Endothelial cell of umbilical vein (primary cell): ENCODE measurements around the gene CLCN2. TPM values are rescaled to one million over a fixed set of nuclear protein-coding genes. Genes with fewer than 3 reads are reported as not detected.

Experiments used
- BruUV-seq: library from RNA; stranded (reverse); fragments of 400-500 nt; replicated peaks from 2 replicates; lab custom pipeline; 2021; lab: Mats Ljungman, UMichigan
- CTCF ChIA-PET: fragments of 300-600, 350-600 bp; sonication (Branson Sonifier 250); formaldehyde crosslinking; loops from one replicate; lab custom pipeline; 2021; ENCODE audit warnings: antibody characterized with exemption, inconsistent platforms; lab: Charles Lee
- POLR2A ChIA-PET: fragments of 300-600, 350-600 bp; sonication (Branson Sonifier 250); formaldehyde crosslinking; loops from one replicate; lab custom pipeline; 2021; ENCODE audit warnings: antibody characterized with exemption, inconsistent platforms; lab: Charles Lee
- DNase-seq: peaks from one replicate; pipeline ENCODE4 v3.0.0-alpha.2; 2011; ENCODE audit warnings: low read depth, low spot score
- FAIRE-seq: peaks from 2 replicates; lab custom pipeline; 2011; peaks lifted over from hg19 to GRCh38; lab: Jason Lieb, UNC
- H2AFZ ChIP-seq: 2 replicates; pipeline ENCODE4 v1.6.0; 2012; ENCODE audit warnings: low read depth, low read length, control low read depth, inconsistent platforms
- H3K27ac ChIP-seq: 2 replicates; pipeline ENCODE4 v1.5.1; 2011; ENCODE audit warnings: low read depth, mild to moderate bottlenecking, control low read depth, low read length, moderate library complexity; ENCODE audit not compliant: insufficient read depth
- H3K27me3 ChIP-seq, 2 experiments: 2 replicates each; pipeline versions ENCODE4 v1.6.0 to v1.6.1; 2011; ENCODE audit warnings: low read length in 2 of 2, mixed read lengths in 1 of 2; ENCODE audit not compliant: control insufficient read depth in 2 of 2, insufficient read depth in 2 of 2
- H3K36me3 ChIP-seq, 2 experiments: 2 replicates in 1 of 2; 3 replicates in 1 of 2; pipeline ENCODE4 v1.5.1; 2011; ENCODE audit warnings: low read length in 2 of 2, mild to moderate bottlenecking in 1 of 2, moderate library complexity in 1 of 2; ENCODE audit not compliant: control insufficient read depth in 2 of 2, insufficient read depth in 2 of 2; ENCODE audit errors: extremely low read depth in 1 of 2
- H3K4me1 ChIP-seq: 3 replicates; pipeline ENCODE4 v1.5.1; 2011; ENCODE audit warnings: mild to moderate bottlenecking, low read length; ENCODE audit not compliant: control insufficient read depth, insufficient read depth; ENCODE audit errors: extremely low read depth
- H3K4me2 ChIP-seq: 2 replicates; pipeline ENCODE4 v1.6.1; 2011; ENCODE audit warnings: low read length, control low read depth, mixed read lengths; ENCODE audit not compliant: insufficient read depth
- H3K4me3 ChIP-seq, 3 experiments: fragments of 200-600 bp in 1 of 3; sonication (generic), shearing (Covaris generic) in 1 of 3; replicated peaks in 1 of 3; 2 replicates each; pipeline ENCODE4 v1.5.1; 2011 to 2016; ENCODE audit warnings: control low read depth in 3 of 3, low read length in 3 of 3, mild to moderate bottlenecking in 2 of 3, inconsistent platforms in 1 of 3, low read depth in 1 of 3, moderate library complexity in 1 of 3; ENCODE audit not compliant: insufficient read depth in 1 of 3
- H3K79me2 ChIP-seq: 2 replicates; pipeline ENCODE4 v1.6.0; 2012; ENCODE audit warnings: low read length, inconsistent platforms; ENCODE audit not compliant: control insufficient read depth, insufficient read depth
- H3K9ac ChIP-seq: replicated peaks from 2 replicates; pipeline ENCODE3; 2011; ENCODE audit warnings: low read length, control low read depth; ENCODE audit not compliant: insufficient read depth; ENCODE audit errors: extremely low read depth
- H3K9me1 ChIP-seq: replicated peaks from 3 replicates; pipeline ENCODE4 v1.6.0; 2011; ENCODE audit warnings: mild to moderate bottlenecking, low read length; ENCODE audit not compliant: control insufficient read depth, insufficient read depth; ENCODE audit errors: extremely low read depth
- H3K9me3 ChIP-seq: replicated peaks from 2 replicates; pipeline ENCODE4 v1.5.1; 2012; ENCODE audit warnings: low read length, inconsistent platforms; ENCODE audit not compliant: control insufficient read depth, insufficient read depth
- H4K20me1 ChIP-seq: replicated peaks from 2 replicates; pipeline ENCODE3; 2011; ENCODE audit warnings: mild to moderate bottlenecking, low read length; ENCODE audit not compliant: control insufficient read depth, insufficient read depth; ENCODE audit errors: extremely low read depth
- EZH2 ChIP-seq: IDR thresholded peaks from 2 replicates; pipeline ENCODE4 v1.6.1; 2012; ENCODE audit warnings: borderline replicate concordance, low read depth, mild to moderate bottlenecking, moderate library complexity, low read length, inconsistent platforms; ENCODE audit not compliant: severe bottlenecking
- GATA2 ChIP-seq: IDR thresholded peaks from 2 replicates; pipeline ENCODE4 v1.7.0; 2011; ENCODE audit warnings: low read depth, mild to moderate bottlenecking, moderate library complexity, mixed read lengths, low read length; ENCODE audit not compliant: insufficient read length, insufficient read depth
- JUN ChIP-seq: IDR thresholded peaks from 2 replicates; pipeline ENCODE4 v1.6.1; 2011; ENCODE audit warnings: borderline replicate concordance, low read depth; ENCODE audit not compliant: insufficient read length, insufficient read depth
- POLR2AphosphoS5 ChIP-seq: IDR thresholded peaks from 2 replicates; pipeline ENCODE4 v1.6.1; 2012; ENCODE audit warnings: low read depth, mild to moderate bottlenecking, control low read depth, low read length, moderate library complexity; ENCODE audit not compliant: insufficient read depth
- dilution Hi-C: fragments of 300-500 bp; cut with MboI; formaldehyde crosslinking; loops from one replicate; pipeline ENCODE4 v1.15.0; 2019; ENCODE audit warnings: low sequenced_read_pairs; ENCODE audit not compliant: extremely low pct_ligation_motif_present
- intact Hi-C: fragments of 100-400 bp; cut with micrococcal nuclease; formaldehyde crosslinking; loops from one replicate; pipeline ENCODE4 v1.10.0; 2022
- polyA plus RNA-seq, 4 experiments: library from polyadenylated mRNA; depleted of rRNA in 3 of 4; stranded (reverse) in 3 of 4; unstranded in 1 of 4; fragments of >200 nt; gene quantifications; 2 replicates each; pipeline versions ENCODE4 v1.2.1 to v1.2.3, GENCODE V29; 2011 to 2012; ENCODE audit warnings: missing spikeins in 1 of 4
- total RNA-seq: library from RNA; stranded (reverse); gene quantifications from 2 replicates; pipeline ENCODE4 v1.2.3, GENCODE V29; 2021
- TF ChIP-seq, protein P1 (sequence below): IDR thresholded peaks from 2 replicates; pipeline ENCODE4 v1.6.1; 2011; ENCODE audit not compliant: insufficient read depth, insufficient read length
- TF ChIP-seq, protein P2 (sequence below), 2 donors: IDR thresholded peaks; 1 replicate in 1 of 2; 2 replicates in 1 of 2; pipeline ENCODE4 v1.5.1; 2011; ENCODE audit warnings: low read length in 2 of 2, mild to moderate bottlenecking in 2 of 2, moderate library complexity in 2 of 2, control low read depth in 1 of 2, inconsistent platforms in 1 of 2, low read depth in 1 of 2; ENCODE audit not compliant: insufficient read depth in 1 of 2; ENCODE audit errors: extremely low read depth in 1 of 2

Gene CLCN2
- total and polyA plus RNA-seq, 2 donors (not counting 3 experiments of a cell fraction or from before 2014, with no cell fraction given), result 3.5 to 6.5 TPM

DNA sequence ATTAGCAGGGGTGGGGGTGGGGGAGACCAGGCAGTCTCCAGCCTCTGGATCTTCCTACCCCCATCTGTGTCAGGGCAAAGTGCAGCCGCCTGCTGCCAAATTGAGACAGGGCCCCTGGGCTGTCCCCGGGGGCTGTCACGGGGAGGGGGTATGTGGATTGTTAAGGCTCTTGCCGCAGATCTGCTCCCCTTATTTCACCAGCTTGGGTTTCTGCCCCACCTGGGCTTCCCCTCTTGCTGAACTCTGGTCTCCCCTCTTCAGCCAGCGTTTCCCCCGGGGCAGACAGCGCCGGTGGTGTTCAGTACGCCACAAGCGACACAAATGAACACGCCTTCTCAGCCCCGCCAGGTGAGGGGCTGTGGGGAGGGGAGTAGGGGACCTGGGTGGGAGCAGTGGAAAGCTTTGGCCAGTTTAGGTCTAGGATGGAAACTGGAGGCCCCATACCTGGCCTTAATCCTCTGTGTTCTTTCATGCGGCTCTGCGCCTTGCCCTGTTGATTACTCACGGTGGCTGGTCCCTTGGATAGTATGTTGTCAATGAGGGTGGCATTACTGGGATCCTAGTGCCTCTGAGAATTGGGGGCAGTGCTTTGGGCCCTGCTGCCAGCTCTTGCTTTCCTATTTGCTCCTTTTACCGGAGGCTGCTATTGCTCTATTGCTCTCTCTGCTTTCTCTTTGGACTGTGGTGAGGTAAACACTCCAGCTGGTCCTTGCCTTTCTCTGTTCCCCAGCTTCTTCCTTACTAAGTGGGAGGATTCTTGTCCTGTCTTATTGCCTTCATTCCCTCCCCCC lies 45.3 kb downstream of the CLCN2 start:
- Histone ChIP-seq H3K9ac (peak overlapping the region; percentile 82), H4K20me1 (peaks cover 3% of the 10 kb centered on the region), H3K4me1 (peaks cover 44% of the 10 kb centered on the region), H3K9me3 (no peaks in the 10 kb centered on the region), H3K27ac (no peak overlapping the region), H3K27me3 (no peaks in the 10 kb centered on the region), H2AFZ (no peak overlapping the region), H3K9me1 (no peaks in the 10 kb centered on the region), H3K4me2 (peak overlapping the region; percentile 84), H3K79me2 (peaks cover 59% of the 10 kb centered on the region), H3K36me3 (peaks cover 17% of the 10 kb centered on the region in 2 experiments), H3K4me3 (peak overlapping the region; percentile 36 to 84 (median 59))
- intact Hi-C loops, result loop anchor here (1.0 kb wide), 2 partner anchors 16 to 46 kb away; no protein-coding TSS in a partner anchor
- dilution Hi-C loops, result no loop called here
- CTCF ChIA-PET, result interaction anchor here (0.9 to 1.1 kb wide), 2 partner anchors 11 to 22 kb away, joined by 3 to 4 read pairs; partner anchors contain the start of gene FAM131A
- TF ChIP-seq POLR2AphosphoS5 (no peak), JUN (no peak), GATA2 (no peak), EZH2 (no peak)
- TF ChIP-seq, protein P1, sequence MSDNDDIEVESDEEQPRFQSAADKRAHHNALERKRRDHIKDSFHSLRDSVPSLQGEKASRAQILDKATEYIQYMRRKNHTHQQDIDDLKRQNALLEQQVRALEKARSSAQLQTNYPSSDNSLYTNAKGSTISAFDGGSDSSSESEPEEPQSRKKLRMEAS, result no peak
- TF ChIP-seq, protein P2, sequence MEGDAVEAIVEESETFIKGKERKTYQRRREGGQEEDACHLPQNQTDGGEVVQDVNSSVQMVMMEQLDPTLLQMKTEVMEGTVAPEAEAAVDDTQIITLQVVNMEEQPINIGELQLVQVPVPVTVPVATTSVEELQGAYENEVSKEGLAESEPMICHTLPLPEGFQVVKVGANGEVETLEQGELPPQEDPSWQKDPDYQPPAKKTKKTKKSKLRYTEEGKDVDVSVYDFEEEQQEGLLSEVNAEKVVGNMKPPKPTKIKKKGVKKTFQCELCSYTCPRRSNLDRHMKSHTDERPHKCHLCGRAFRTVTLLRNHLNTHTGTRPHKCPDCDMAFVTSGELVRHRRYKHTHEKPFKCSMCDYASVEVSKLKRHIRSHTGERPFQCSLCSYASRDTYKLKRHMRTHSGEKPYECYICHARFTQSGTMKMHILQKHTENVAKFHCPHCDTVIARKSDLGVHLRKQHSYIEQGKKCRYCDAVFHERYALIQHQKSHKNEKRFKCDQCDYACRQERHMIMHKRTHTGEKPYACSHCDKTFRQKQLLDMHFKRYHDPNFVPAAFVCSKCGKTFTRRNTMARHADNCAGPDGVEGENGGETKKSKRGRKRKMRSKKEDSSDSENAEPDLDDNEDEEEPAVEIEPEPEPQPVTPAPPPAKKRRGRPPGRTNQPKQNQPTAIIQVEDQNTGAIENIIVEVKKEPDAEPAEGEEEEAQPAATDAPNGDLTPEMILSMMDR (IDR thresholded peaks at IDR 0.05; ENCODE audit: extremely low read depth in 1 of 2, insufficient read depth in 1 of 2, low read depth in 1 of 2, low read length in 2 of 2), result no peak
- POLR2A ChIA-PET, result interaction anchor here (0.8 to 1.5 kb wide), 3 partner anchors 17 to 46 kb away, joined by 3 to 5 read pairs (median 3); partner anchors contain the start of genes CLCN2, FAM131A and POLR2H
- FAIRE-seq (no peak), DNase-seq (no peak)
- BruUV-seq, result no TSS peak
